A549 (cell line): ENCODE measurements around the gene MUC4. TPM values are rescaled to one million over a fixed set of nuclear protein-coding genes. Genes with fewer than 3 reads are reported as not detected.

Experiments used
- ATAC-seq, 2 experiments: fragments of 200-7000 bp in 1 of 2; fragments of >200 bp in 1 of 2; cut with Nextera tagmentation in 1 of 2; cut with Tn5 transposase in 1 of 2; 3 replicates each; pipeline versions ENCODE4 v1.8.0 to v1.9.1; 2018 to 2020; ENCODE audit warnings: mild to moderate bottlenecking in 1 of 2, moderate library complexity in 1 of 2
- CTCF ChIA-PET: fragments of 300-600 bp; sonication (Branson Sonifier 250); formaldehyde crosslinking; extraction: SDS; loops from one replicate; lab custom pipeline; 2021; ENCODE audit warnings: antibody characterized with exemption, inconsistent platforms; lab: Yijun Ruan, JAX
- POLR2A ChIA-PET: fragments of 350-600 bp; formaldehyde crosslinking; extraction: SDS; loops from one replicate; lab custom pipeline; 2021; ENCODE audit warnings: antibody characterized with exemption, inconsistent platforms; lab: Yijun Ruan, JAX
- DNase-seq, 2 experiments: peaks; one replicate each; pipeline versions ENCODE4 v3.0.0 to v3.0.0-alpha.2; 2011 to 2016; ENCODE audit warnings: low read depth in 1 of 2, low spot score in 1 of 2
- FAIRE-seq: peaks from 2 replicates; lab custom pipeline; 2011; peaks lifted over from hg19 to GRCh38; lab: Jason Lieb, UNC
- H3K27ac ChIP-seq, 2 experiments: fragments of >200 bp; sonication (Bioruptor Twin); formaldehyde crosslinking; 3 replicates each; pipeline ENCODE4 v1.5.1; 2016 to 2017
- H3K4me1 ChIP-seq: fragments of >200 bp; sonication (Bioruptor Twin); formaldehyde crosslinking; 3 replicates; pipeline ENCODE4 v1.6.1; 2016
- H3K4me2 ChIP-seq: fragments of >200 bp; sonication (Bioruptor Twin); formaldehyde crosslinking; 3 replicates; pipeline ENCODE4 v1.6.1; 2016
- H3K4me3 ChIP-seq: fragments of >200 bp; sonication (Bioruptor Twin); formaldehyde crosslinking; 3 replicates; pipeline ENCODE4 v1.5.1; 2016
- H3K9me3 ChIP-seq: fragments of >200 bp; sonication (Bioruptor Twin); formaldehyde crosslinking; 3 replicates; pipeline ENCODE4 v1.6.1; 2016
- CEBPB ChIP-seq, 2 experiments: fragments of >200 bp in 1 of 2; sonication (Bioruptor Twin) in 1 of 2; formaldehyde crosslinking in 1 of 2; IDR thresholded peaks; 2 replicates each; pipeline ENCODE4 v1.6.1; 2012 to 2016
- CHD4 ChIP-seq: fragments of 200-600 bp; sonication (generic); IDR thresholded peaks from 2 replicates; pipeline ENCODE4 v1.6.1; 2016; ENCODE audit warnings: antibody characterized with exemption, mild to moderate bottlenecking, borderline replicate concordance
- E2F6 ChIP-seq: IDR thresholded peaks from 2 replicates; pipeline ENCODE4 v1.6.1; 2012; ENCODE audit warnings: low read depth, borderline replicate concordance
- ESRRA ChIP-seq: fragments of 150-350 bp; IDR thresholded peaks from 2 replicates; pipeline ENCODE4 v1.6.1; 2014; ENCODE audit warnings: mild to moderate bottlenecking, low read length, borderline replicate concordance
- GATA3 ChIP-seq: IDR thresholded peaks from 2 replicates; pipeline ENCODE4 v1.6.1; 2012; ENCODE audit warnings: borderline replicate concordance
- HMGXB4 ChIP-seq: fragments of 250-450 bp; sonication (Bioruptor Pico); IDR thresholded peaks from 2 replicates; pipeline ENCODE4 v1.5.0; 2021; ENCODE audit warnings: mild to moderate bottlenecking, moderate library complexity, borderline replicate concordance
- HOXA7 ChIP-seq: fragments of 250-450 bp; sonication (Bioruptor Pico); IDR thresholded peaks from 2 replicates; pipeline ENCODE4 v1.5.0; 2020; ENCODE audit warnings: mild to moderate bottlenecking, moderate library complexity
- HOXB5 ChIP-seq: fragments of 250-450 bp; sonication (Bioruptor Pico); IDR thresholded peaks from 2 replicates; pipeline ENCODE4 v1.5.0; 2020; ENCODE audit warnings: mild to moderate bottlenecking, moderate library complexity
- KDM1A ChIP-seq: fragments of 200-600 bp; sonication (generic); IDR thresholded peaks from 2 replicates; pipeline ENCODE4 v1.6.1; 2016; ENCODE audit warnings: low read depth, mild to moderate bottlenecking
- KDM5A ChIP-seq: fragments of 200-600 bp; sonication (generic); IDR thresholded peaks from 2 replicates; pipeline ENCODE4 v1.6.1; 2016; ENCODE audit warnings: antibody characterized with exemption, mild to moderate bottlenecking
- MAX ChIP-seq: IDR thresholded peaks from 2 replicates; pipeline ENCODE4 v1.6.1; 2012
- MAZ ChIP-seq: fragments of 150-350 bp; IDR thresholded peaks from 2 replicates; pipeline ENCODE4 v1.6.1; 2014; ENCODE audit warnings: antibody characterized with exemption, low read depth, low read length, borderline replicate concordance
- NFE2L2 ChIP-seq: fragments of 150-350 bp; conservative IDR thresholded peaks from 2 replicates; pipeline ENCODE4 v1.6.1; 2014; ENCODE audit warnings: low read length
- PBX3 ChIP-seq: IDR thresholded peaks from 2 replicates; pipeline ENCODE4 v1.6.1; 2012
- POLR2A ChIP-seq: IDR thresholded peaks from 2 replicates; pipeline ENCODE4 v1.6.1; 2012; ENCODE audit warnings: mild to moderate bottlenecking, low read length
- RARB ChIP-seq: fragments of 250-450 bp; sonication (Bioruptor Pico); IDR thresholded peaks from 2 replicates; pipeline ENCODE4 v1.8.0; 2021; ENCODE audit warnings: mild to moderate bottlenecking, moderate library complexity
- RCOR1 ChIP-seq: fragments of 150-350 bp; IDR thresholded peaks from 2 replicates; pipeline ENCODE4 v1.6.1; 2014; ENCODE audit warnings: antibody characterized with exemption, low read length, low read depth
- RFX5 ChIP-seq: fragments of 450-650 bp; IDR thresholded peaks from 2 replicates; pipeline ENCODE4 v1.7.1; 2014; ENCODE audit warnings: antibody characterized with exemption, mild to moderate bottlenecking, moderate library complexity
- RNF2 ChIP-seq: fragments of 200-600 bp; sonication (generic); IDR thresholded peaks from 2 replicates; pipeline ENCODE4 v1.6.1; 2016; ENCODE audit warnings: low read depth, mild to moderate bottlenecking, antibody characterized with exemption, moderate library complexity, borderline replicate concordance
- SMC3 ChIP-seq: fragments of >200 bp; sonication (Bioruptor Twin); formaldehyde crosslinking; IDR thresholded peaks from 3 replicates; pipeline ENCODE4 v1.6.1; 2018; ENCODE audit warnings: inconsistent platforms
- ZFP36 ChIP-seq: fragments of 450-650 bp; IDR thresholded peaks from 2 replicates; pipeline ENCODE4 v1.6.1; 2014; ENCODE audit warnings: borderline replicate concordance; ENCODE audit not compliant: partially characterized antibody
- WGBS: methylation state at CpG from one replicate; pipeline ENCODE4 v1.1.6; 2017; ENCODE audit errors: missing lambda C conversion rate; 5-methylcytosine and 5-hydroxymethylcytosine counted together
- polyA plus RNA-seq, 4 experiments: library from polyadenylated mRNA; depleted of rRNA in 3 of 4; stranded (reverse); fragments of >200 nt; fragmentation: RNase III in 1 of 4; extraction: RNeasy Plus Mini Kit Qiagen cat#74134 plus additional on column Dnase treatment in 1 of 4; gene quantifications; 2 replicates in 3 of 4; 3 replicates in 1 of 4; pipeline ENCODE4 v1.2.3, GENCODE V29; 2011 to 2017

The MUC4 gene
- polyA plus RNA-seq, 2 of the 4 experiments (the other 2 are of a cell fraction), result 0.04 TPM; not detected in 1

- no peak for TF ChIP-seq PBX3
- no peak for TF ChIP-seq CHD4
These were observed 103.7 kb downstream of the MUC4 start (continued) for GRCh38 chr3:195708061-195708460.

- ATAC-seq (peak; percentile 28 to 35; a peak in 4 of 6 replicates), DNase-seq (no peak), FAIRE-seq (no peak)
- CTCF ChIA-PET, result interaction anchor here (1.3 to 1.8 kb wide), 5 partner anchors 9 to 145 kb away, joined by 3 to 7 read pairs (median 4); partner anchors contain the start of gene MUC20
- WGBS, result 87% methylated on average over 9 of the region's 9 CpGs
- no peak overlapping the region for H3K4me2 ChIP-seq
- TF ChIP-seq HOXA7 (CRISPR knock-in tag) (no peak), MAX (no peak), ZFP36 (no peak)
- TF ChIP-seq, all 56 proteins: peak for 0
- H3K4me3 ChIP-seq, result no peak overlapping the region
- H3K27ac ChIP-seq, result no peak overlapping the region
- POLR2A ChIA-PET, result no interaction called here
- no peaks in the 10 kb centered on the region for H3K4me1 ChIP-seq
- H3K9me3 ChIP-seq, result no peaks in the 10 kb centered on the region
These were observed 106.4 kb downstream of the MUC4 start for GRCh38 chr3:195705081-195705991.

GRCh38 chr3:195704433-195704999, 107.2 kb downstream of the MUC4 start:
- POLR2A ChIA-PET, result interaction anchor here (0.6 kb wide), 1 partner anchor 599 kb away, joined by 3 read pairs; no protein-coding TSS in a partner anchor
- ATAC-seq, result peak; percentile 19 to 25; a peak in 5 of 6 replicates
- TF ChIP-seq NFE2L2 (no peak), RCOR1 (no peak), MAZ (no peak), RNF2 (no peak), HMGXB4 (CRISPR knock-in tag) (no peak), GATA3 (no peak), ESRRA (no peak), KDM1A (no peak), RFX5 (no peak), CEBPB (IDR thresholded peaks at IDR 0.05) (no peak), POLR2A (no peak), SMC3 (no peak), RARB (CRISPR knock-in tag) (no peak), E2F6 (no peak), KDM5A (no peak), HOXB5 (CRISPR knock-in tag) (no peak)
- FAIRE-seq, result no peak
- no peak overlapping the region for H3K4me3 ChIP-seq
- no peaks in the 10 kb centered on the region for H3K9me3 ChIP-seq
- H3K4me1 ChIP-seq, result no peaks in the 10 kb centered on the region
- H3K27ac ChIP-seq, result no peak overlapping the region
- H3K4me2 ChIP-seq, result no peak overlapping the region
- CTCF ChIA-PET, result interaction anchor here (0.7 to 1.8 kb wide), 6 partner anchors 10 to 146 kb away, joined by 3 to 7 read pairs (median 4); partner anchors contain the start of gene MUC20
- DNase-seq, result no peak
- 76% methylated on average over 9 of the region's 9 CpGs for whole genome bisulfite sequencing
